CD14-positive monocyte (primary cell): ENCODE results near the gene INIP. TPM values are rescaled to one million over a fixed set of nuclear protein-coding genes. Genes with fewer than 3 reads are reported as not detected.

Experiments
- DNase-seq, 3 donors: peaks; one replicate each; pipeline ENCODE4 v3.0.0-alpha.2; 2011 to 2022
- H2AFZ ChIP-seq: 2 replicates; pipeline ENCODE4 v1.6.0; 2012; ENCODE audit warnings: mild to moderate bottlenecking, low read depth, low read length, inconsistent platforms; ENCODE audit not compliant: insufficient read depth, poor library complexity, severe bottlenecking
- H3K27ac ChIP-seq, 2 donors: 1 replicate in 1 of 2; 2 replicates in 1 of 2; pipeline ENCODE4 v1.5.1; 2012 to 2013; ENCODE audit warnings: low read length in 2 of 2, control low read depth in 1 of 2, inconsistent platforms in 1 of 2, low read depth in 1 of 2, mild to moderate bottlenecking in 1 of 2
- H3K27me3 ChIP-seq, 2 donors: one replicate each; pipeline versions ENCODE4 v1.6.0 to v1.6.1; 2011 to 2013; ENCODE audit warnings: low read length in 2 of 2; ENCODE audit not compliant: control insufficient read depth in 2 of 2, insufficient read depth in 2 of 2
- H3K36me3 ChIP-seq, 2 donors: replicated peaks in 1 of 2; 1 replicate in 1 of 2; 2 replicates in 1 of 2; pipeline versions ENCODE4 v1.5.1 to v1.6.1; 2012 to 2013; ENCODE audit warnings: low read length in 2 of 2, control low read depth in 1 of 2, inconsistent platforms in 1 of 2, mild to moderate bottlenecking in 1 of 2; ENCODE audit not compliant: insufficient read depth in 2 of 2, control insufficient read depth in 1 of 2
- H3K4me1 ChIP-seq, 2 donors: 1 replicate in 1 of 2; 2 replicates in 1 of 2; pipeline versions ENCODE4 v1.5.1 to v1.6.1; 2012 to 2013; ENCODE audit warnings: low read length in 2 of 2, control low read depth in 1 of 2, inconsistent platforms in 1 of 2, mild to moderate bottlenecking in 1 of 2, moderate library complexity in 1 of 2; ENCODE audit not compliant: insufficient read depth in 2 of 2, control insufficient read depth in 1 of 2
- H3K4me2 ChIP-seq: replicated peaks from 2 replicates; pipeline ENCODE3; 2012; ENCODE audit warnings: low read length, moderate library complexity, mild to moderate bottlenecking; ENCODE audit not compliant: poor library complexity, severe bottlenecking; ENCODE audit errors: extremely low read depth
- H3K4me3 ChIP-seq, 3 experiments: fragments of 200-600 bp in 1 of 3; sonication (generic) in 1 of 3; replicated peaks in 1 of 3; 1 replicate in 2 of 3; 2 replicates in 1 of 3; pipeline ENCODE4 v1.5.1; 2011 to 2013; ENCODE audit warnings: low read length in 3 of 3, mild to moderate bottlenecking in 3 of 3, control low read depth in 2 of 3, low read depth in 2 of 3, inconsistent platforms in 1 of 3, moderate library complexity in 1 of 3
- H3K79me2 ChIP-seq: 2 replicates; pipeline ENCODE4 v1.6.0; 2012; ENCODE audit warnings: mild to moderate bottlenecking, control low read depth, inconsistent platforms, low read length, moderate library complexity; ENCODE audit not compliant: insufficient read depth
- H3K9ac ChIP-seq: 2 replicates; pipeline ENCODE4 v1.6.0; 2017; ENCODE audit warnings: low read length, mild to moderate bottlenecking; ENCODE audit not compliant: insufficient read depth, poor library complexity, severe bottlenecking
- H3K9me3 ChIP-seq, 2 donors: replicated peaks in 1 of 2; 1 replicate in 1 of 2; 2 replicates in 1 of 2; pipeline versions ENCODE4 v1.5.1 to v1.6.1; 2012 to 2013; ENCODE audit warnings: low read length in 2 of 2, control low read depth in 1 of 2; ENCODE audit not compliant: control insufficient read depth in 1 of 2, insufficient read depth in 1 of 2
- H4K20me1 ChIP-seq: 2 replicates; pipeline ENCODE4 v1.6.0; 2012; ENCODE audit warnings: mild to moderate bottlenecking, low read length, control low read depth, moderate library complexity; ENCODE audit not compliant: insufficient read depth
- H3K27ac Mint-ChIP-seq, 7 donors: one replicate each; pipeline ENCODE4 v1.8.0; 2020; ENCODE audit warnings: mild to moderate bottlenecking in 7 of 7, mixed read lengths in 7 of 7, moderate library complexity in 6 of 7, inconsistent platforms in 2 of 7
- H3K27me3 Mint-ChIP-seq, 3 donors: one replicate each; pipeline ENCODE4 v1.8.0; 2021 to 2022; ENCODE audit warnings: low read depth in 3 of 3, mild to moderate bottlenecking in 3 of 3, mixed read lengths in 3 of 3, moderate library complexity in 3 of 3, inconsistent platforms in 1 of 3
- H3K36me3 Mint-ChIP-seq, 2 donors: one replicate each; pipeline ENCODE4 v1.8.0; 2020; ENCODE audit warnings: mixed read lengths in 2 of 2, inconsistent platforms in 1 of 2, mild to moderate bottlenecking in 1 of 2
- H3K4me1 Mint-ChIP-seq: one replicate; pipeline ENCODE4 v1.8.0; 2020; ENCODE audit warnings: mild to moderate bottlenecking, mixed read lengths
- H3K4me3 Mint-ChIP-seq, 2 donors: one replicate each; pipeline ENCODE4 v1.8.0; 2020; ENCODE audit warnings: mild to moderate bottlenecking in 2 of 2, mixed read lengths in 2 of 2, moderate library complexity in 1 of 2
- H3K9me3 Mint-ChIP-seq, 7 donors: one replicate each; pipeline ENCODE4 v1.8.0; 2020 to 2022; ENCODE audit warnings: mixed read lengths in 7 of 7, mild to moderate bottlenecking in 6 of 7, moderate library complexity in 6 of 7, inconsistent platforms in 2 of 7
- WGBS: methylation state at CpG from one replicate; pipeline ENCODE4 v1.1.5; 2013; ENCODE audit warnings: missing lambda C conversion rate; ENCODE audit not compliant: insufficient coverage; 5-methylcytosine and 5-hydroxymethylcytosine counted together
- intact Hi-C, 2 donors: fragments of 100-400 bp; cut with micrococcal nuclease; formaldehyde crosslinking; loops; one replicate each; pipeline versions ENCODE4 v1.15.0 to v1.15.1; 2023
- polyA minus RNA-seq: library from RNA; depleted of rRNA, polyadenylated mRNA; stranded (reverse); fragments of >200 nt; gene quantifications from 2 replicates; pipeline ENCODE4 v1.2.3, GENCODE V29; 2012
- polyA plus RNA-seq, 3 donors: library from polyadenylated mRNA; depleted of rRNA in 1 of 3; unstranded in 2 of 3; stranded (reverse) in 1 of 3; fragments of 300-500 nt in 2 of 3; fragments of >200 nt in 1 of 3; fragmentation: Illumina TruSeq in 2 of 3; gene quantifications; 1 replicate in 2 of 3; 2 replicates in 1 of 3; pipeline ENCODE4 v1.2.3, GENCODE V29; 2012 to 2021
- total RNA-seq, 12 experiments: library from RNA in 1 of 12; stranded (reverse) in 1 of 12; fragments of 120-200 nt in 1 of 12; gene quantifications; one replicate each; pipeline ENCODE4 v1.2.4 and lab custom pipeline; 2013 to 2026; ENCODE audit warnings: mixed read lengths in 6 of 12, inconsistent platforms in 1 of 12
- TF ChIP-seq, protein P1 (sequence below): fragments of 200-600 bp; IDR thresholded peaks from one replicate; pipeline ENCODE4 v1.8.0; 2022; ENCODE audit warnings: antibody characterized with exemption, mild to moderate bottlenecking

Gene INIP, protein sequence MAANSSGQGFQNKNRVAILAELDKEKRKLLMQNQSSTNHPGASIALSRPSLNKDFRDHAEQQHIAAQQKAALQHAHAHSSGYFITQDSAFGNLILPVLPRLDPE
- 40.6 TPM for total RNA-seq (2013)
- polyA plus RNA-seq (10 to 100 TPM; 10.7 to 53.0 (median 49.0) TPM), polyA minus RNA-seq (8.0 and 12.3 TPM in 2 replicates), total RNA-seq (lab: John Stamatoyannopoulos, UW) (18.0 to 36.0 (median 24.5) reads per million in 11 experiments)

DNA sequence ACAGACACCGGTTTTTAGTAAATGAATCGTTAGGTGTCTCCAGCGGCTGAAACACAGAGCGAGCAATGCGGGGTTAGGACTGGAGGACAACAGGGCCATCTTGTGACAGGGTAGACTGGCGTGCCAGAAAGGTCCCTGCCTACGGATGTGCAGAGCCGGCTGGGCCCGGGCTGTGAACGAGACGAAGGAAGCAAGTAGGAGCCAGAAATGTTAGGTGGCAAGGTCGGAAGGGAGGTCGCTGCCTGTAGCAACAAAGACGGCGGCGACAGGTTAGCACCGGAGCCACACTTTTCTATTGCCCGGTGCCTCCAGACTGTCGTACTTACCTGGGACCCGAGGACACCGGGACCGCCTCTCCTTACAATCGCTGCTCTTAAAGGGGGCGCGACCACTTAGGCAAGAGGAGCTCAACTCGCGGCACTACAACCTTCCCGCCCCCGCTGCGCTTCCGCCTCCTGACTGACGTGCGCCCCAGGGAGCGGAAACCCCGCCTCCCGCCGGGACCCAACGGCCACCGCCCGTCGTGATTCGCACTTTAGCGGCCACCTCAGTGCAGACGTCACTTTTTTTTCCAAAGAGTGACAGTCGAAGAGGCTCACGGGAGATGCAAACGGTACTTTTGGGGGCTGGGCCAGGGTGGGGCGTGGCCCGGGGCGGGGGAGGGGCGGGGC, at the start of gene INIP:
INIP (minus strand) TSS at position 457 of the 671 bp plus-strand sequence. CDS start 1,632 bp downstream, outside the sequence.
- H2AFZ ChIP-seq, result peak within 1 kb of the TSS; percentile 77
- TF ChIP-seq, protein P1, sequence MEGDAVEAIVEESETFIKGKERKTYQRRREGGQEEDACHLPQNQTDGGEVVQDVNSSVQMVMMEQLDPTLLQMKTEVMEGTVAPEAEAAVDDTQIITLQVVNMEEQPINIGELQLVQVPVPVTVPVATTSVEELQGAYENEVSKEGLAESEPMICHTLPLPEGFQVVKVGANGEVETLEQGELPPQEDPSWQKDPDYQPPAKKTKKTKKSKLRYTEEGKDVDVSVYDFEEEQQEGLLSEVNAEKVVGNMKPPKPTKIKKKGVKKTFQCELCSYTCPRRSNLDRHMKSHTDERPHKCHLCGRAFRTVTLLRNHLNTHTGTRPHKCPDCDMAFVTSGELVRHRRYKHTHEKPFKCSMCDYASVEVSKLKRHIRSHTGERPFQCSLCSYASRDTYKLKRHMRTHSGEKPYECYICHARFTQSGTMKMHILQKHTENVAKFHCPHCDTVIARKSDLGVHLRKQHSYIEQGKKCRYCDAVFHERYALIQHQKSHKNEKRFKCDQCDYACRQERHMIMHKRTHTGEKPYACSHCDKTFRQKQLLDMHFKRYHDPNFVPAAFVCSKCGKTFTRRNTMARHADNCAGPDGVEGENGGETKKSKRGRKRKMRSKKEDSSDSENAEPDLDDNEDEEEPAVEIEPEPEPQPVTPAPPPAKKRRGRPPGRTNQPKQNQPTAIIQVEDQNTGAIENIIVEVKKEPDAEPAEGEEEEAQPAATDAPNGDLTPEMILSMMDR, result no peak
- H3K4me1 ChIP-seq, result peaks cover 11 to 12% of the 10 kb centered on the region in 2 donors
- peaks cover 8% of the 10 kb centered on the region for H4K20me1 ChIP-seq
- peaks cover 9 to 21% of the 10 kb centered on the region in 2 donors for H3K36me3 Mint-ChIP-seq
- peaks cover 47% of the 10 kb centered on the region for H3K79me2 ChIP-seq
- no peaks in the 10 kb centered on the region for H3K9me3 ChIP-seq
- H3K27ac ChIP-seq, result peak within 1 kb of the TSS; percentile 87 to 97
- under 1% methylated on average over 50 of the region's 51 CpGs for WGBS
- H3K4me3 Mint-ChIP-seq, result peak within 1 kb of the TSS; percentile 98 to 99
- H3K27ac Mint-ChIP-seq, result peak within 1 kb of the TSS; percentile 97 to 100 (median 99)
- peak within 1 kb of the TSS; percentile 74 to 88 (median 86) for H3K4me3 ChIP-seq
- H3K27me3 Mint-ChIP-seq, result no peaks in the 10 kb centered on the region
- H3K9me3 Mint-ChIP-seq, result no peaks in the 10 kb centered on the region
- H3K27me3 ChIP-seq, result no peaks in the 10 kb centered on the region
- peak within 1 kb of the TSS; percentile 77 for H3K4me2 ChIP-seq
- intact Hi-C loops, result loop anchor here (2.0 to 10.0 kb wide), 3 partner anchors 33 to 177 kb away; partner anchors contain the start of genes SNX30 (in 2 of the 2) and SLC46A2 (in 1 of the 2)
- peaks cover 2 to 7% of the 10 kb centered on the region in 2 donors for H3K36me3 ChIP-seq
- H3K9ac ChIP-seq, result peak within 1 kb of the TSS; percentile 87
- peak; percentile 93 to 96 (median 94) for DNase-seq
- peaks cover 6% of the 10 kb centered on the region for H3K4me1 Mint-ChIP-seq

DNA sequence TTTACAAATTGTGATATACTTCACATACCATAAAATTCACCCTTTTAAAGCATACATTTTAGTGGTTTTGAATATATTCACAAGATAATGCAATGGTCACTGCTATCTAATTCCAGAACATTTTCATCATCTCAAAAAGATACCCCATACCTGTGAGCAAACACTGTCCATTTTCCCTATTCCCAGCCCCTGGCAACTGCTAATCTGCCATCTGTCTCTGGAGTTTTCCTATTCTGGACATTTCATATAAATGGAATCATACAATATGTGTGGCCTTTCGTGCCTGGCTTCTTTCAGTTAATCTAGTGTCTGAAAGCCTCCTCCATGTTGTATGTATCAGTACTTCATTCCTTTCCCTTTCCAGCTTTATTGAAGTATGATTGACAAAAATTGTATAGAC, 47.4 kb upstream of the INIP start:
- Histone ChIP-seq H3K79me2 (peaks cover 91% of the 10 kb centered on the region), H3K27me3 (no peaks in the 10 kb centered on the region)
- peaks cover 22% of the 10 kb centered on the region for H3K4me1 Mint-ChIP-seq

More for the DNA sequence above, 47.4 kb upstream of the INIP start:
- no peak overlapping the region for H3K9ac ChIP-seq
- intact Hi-C loops, result no loop called here
- peak overlapping the region in 2 of 7 donors; percentile 1 to 51 for H3K27ac Mint-ChIP-seq
- no peak overlapping the region for H3K4me3 ChIP-seq
- H3K27ac ChIP-seq, result no peak overlapping the region
- H3K27me3 Mint-ChIP-seq, result peaks cover 0 to 2% (median 2%) of the 10 kb centered on the region in 3 donors
- no peak overlapping the region for H2AFZ ChIP-seq
- H3K9me3 Mint-ChIP-seq, result peaks cover 0 to 7% (median 6%) of the 10 kb centered on the region in 7 donors
- H3K36me3 ChIP-seq, result peaks cover 7 to 28% of the 10 kb centered on the region in 2 donors
- no peaks in the 10 kb centered on the region for H3K9me3 ChIP-seq
- no CpG with 5 or more reads among the region's 1 CpG for WGBS
- no peak for DNase-seq
- H3K36me3 Mint-ChIP-seq, result peaks cover 25 to 27% of the 10 kb centered on the region in 2 donors
- TF ChIP-seq, protein P1, result no peak
- H3K4me3 Mint-ChIP-seq, result no peak overlapping the region
- no peaks in the 10 kb centered on the region for H3K4me1 ChIP-seq
- H4K20me1 ChIP-seq, result peaks cover 99% of the 10 kb centered on the region
- H3K4me2 ChIP-seq, result no peak overlapping the region
